Adrenal gland (tissue), 5 donors: ENCODE results near the gene CKMT2.

Source experiments
- CTCF ChIP-seq, 6 experiments: fragments of 450-650 bp in 4 of 6; fragments of 200-600 bp in 2 of 6; sonication (generic) in 1 of 6; IDR thresholded peaks; 1 replicate in 5 of 6; 2 replicates in 1 of 6; pipeline versions ENCODE4 v1.5.1 to v1.8.0; 2016 to 2021; ENCODE audit warnings: antibody characterized with exemption in 6 of 6, mild to moderate bottlenecking in 2 of 6, moderate library complexity in 1 of 6
- POLR2A ChIP-seq, 2 donors: fragments of 450-650 bp; IDR thresholded peaks; one replicate each; pipeline ENCODE4 v1.6.1; 2017; ENCODE audit warnings: antibody characterized with exemption in 2 of 2, mild to moderate bottlenecking in 2 of 2, moderate library complexity in 1 of 2
- donor health status: DM: no; HTN: no; CAD: no.

- TF ChIP-seq POLR2A (IDR thresholded peaks at IDR 0.05): no peak
- no peak for TF ChIP-seq CTCF (IDR thresholded peaks at IDR 0.05)
Observed at GRCh38 chr5:81238460-81238859, 5.3 kb downstream of the CKMT2 start.
